Skin epidermis (tissue), 12 donors: Measurements from ENCODE around the gene CREBBP.
A peak's percentile ranks its signal among the peaks of the same experiment; 100 is the strongest.

Experiments
- H3K27ac ChIP-seq, 21 experiments: fragments of 200-600 bp; sonication (generic) in 11 of 21; one replicate each; pipeline ENCODE4 v1.5.0; 2020; ENCODE audit warnings: mild to moderate bottlenecking in 3 of 21, inconsistent platforms in 2 of 21, moderate library complexity in 2 of 21
- H3K4me3 ChIP-seq, 7 experiments: fragments of 200-600 bp; sonication (generic) in 2 of 7; one replicate each; pipeline ENCODE4 v1.5.0; 2020; ENCODE audit warnings: inconsistent platforms in 2 of 7, mild to moderate bottlenecking in 2 of 7, moderate library complexity in 1 of 7

CREBBP gene

DNA sequence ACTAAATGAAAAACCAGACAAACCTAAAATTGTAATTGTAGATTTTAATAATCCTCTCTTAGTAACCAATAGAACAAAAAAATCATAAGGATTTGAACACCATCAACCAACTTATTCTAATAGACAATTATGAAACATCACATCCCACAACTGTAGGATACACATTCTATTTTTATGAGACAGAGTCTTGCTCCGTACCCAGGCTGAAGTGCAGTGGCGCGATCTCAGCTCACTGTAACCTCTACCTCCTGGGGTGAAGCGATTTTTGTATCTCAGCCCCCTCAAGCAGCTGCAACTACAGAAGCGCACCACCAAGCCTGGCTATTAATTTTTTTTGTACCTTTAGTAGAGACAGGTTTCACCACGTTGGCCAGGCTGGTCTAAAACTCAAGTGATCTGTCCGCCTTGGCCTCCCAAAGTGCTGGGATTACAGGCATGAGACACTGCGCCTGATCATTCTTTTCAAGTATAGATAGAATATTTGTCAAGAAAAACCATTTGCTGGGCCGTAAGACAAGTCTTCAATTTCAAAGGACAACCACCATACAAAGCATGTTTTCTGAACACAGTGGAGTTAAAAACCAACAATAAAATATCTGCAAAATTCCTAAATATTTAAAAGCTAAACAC, 49.8 kb downstream of the CREBBP start:
- H3K27ac ChIP-seq, result no peak overlapping the region
- no peak overlapping the region for H3K4me3 ChIP-seq

GRCh38 chr16:3829631-3830536, 50.6 kb downstream of the CREBBP start:
- no peak overlapping the region for H3K27ac ChIP-seq
- H3K4me3 ChIP-seq, result no peak overlapping the region

DNA sequence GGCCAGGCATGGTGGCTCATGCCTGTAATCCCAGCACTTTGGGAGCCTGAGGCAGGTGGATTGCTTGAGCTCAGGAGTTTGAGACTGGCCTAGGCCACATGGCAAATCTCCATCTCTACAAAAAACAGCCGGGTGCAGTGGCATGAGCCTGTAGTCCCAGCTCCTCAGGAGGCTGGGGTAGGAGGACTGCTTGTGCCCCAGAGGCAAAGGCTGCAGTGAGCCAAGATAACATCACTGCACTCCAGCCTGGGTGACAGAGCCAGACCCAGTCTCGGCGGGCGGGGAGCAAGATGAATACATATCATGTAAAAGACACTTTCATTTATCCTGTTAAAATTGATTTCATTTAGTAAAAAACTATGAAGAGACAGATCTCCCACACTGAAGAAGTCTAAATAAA, 54.6 kb downstream of the CREBBP start:
- no peak overlapping the region for H3K4me3 ChIP-seq
- H3K27ac ChIP-seq, result no peak overlapping the region

DNA sequence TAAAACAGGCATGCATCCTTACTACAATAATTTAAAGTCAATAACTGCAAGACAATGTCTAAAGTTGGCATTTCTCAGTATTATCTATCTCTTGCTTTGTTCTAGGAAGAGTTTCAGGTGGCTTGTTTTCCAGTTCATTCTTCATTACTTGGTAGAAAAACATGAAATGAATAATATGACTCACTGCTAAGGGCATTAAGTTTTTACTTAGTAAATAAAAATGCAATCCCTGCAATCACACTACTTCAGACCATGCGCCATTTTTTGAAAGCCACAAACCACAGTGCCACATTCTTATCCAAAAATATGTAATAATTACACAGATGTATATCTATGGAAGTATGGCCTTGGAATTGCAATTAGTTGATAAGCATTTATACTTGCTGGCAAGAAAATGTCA, 55.4 kb downstream of the CREBBP start:
- H3K4me3 ChIP-seq, result no peak overlapping the region
- no peak overlapping the region for H3K27ac ChIP-seq

DNA sequence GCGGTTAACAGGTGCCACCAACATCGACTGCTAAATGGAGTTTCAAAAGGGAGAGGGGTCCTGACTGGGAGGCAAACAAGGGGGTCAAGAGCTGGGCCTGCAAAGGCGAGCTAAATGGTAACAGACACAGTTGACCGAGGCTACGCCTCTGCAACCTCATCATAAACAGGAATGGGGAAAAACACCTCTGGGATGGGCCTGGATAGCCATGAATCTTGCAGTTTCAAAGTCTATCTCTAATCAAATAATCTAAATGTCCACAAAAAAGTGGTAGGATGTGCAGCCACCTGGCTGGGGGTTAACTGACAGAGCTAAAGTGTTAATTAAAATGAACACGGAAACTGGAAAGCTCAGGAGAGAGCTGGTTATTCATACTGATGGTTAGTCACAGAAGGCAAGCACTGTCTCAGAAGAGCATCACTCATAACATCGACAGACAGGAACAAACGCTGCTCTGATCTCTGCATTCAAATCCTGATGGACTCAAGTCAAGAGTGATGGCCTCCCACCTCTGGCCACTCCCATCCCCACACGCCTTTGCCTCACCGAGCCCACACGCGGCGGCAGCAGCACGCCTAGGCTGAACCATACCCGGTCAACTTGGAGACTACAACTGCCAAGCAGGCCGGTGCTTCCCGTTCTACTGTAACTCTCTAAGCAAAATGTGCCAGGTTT, 56.3 kb downstream of the CREBBP start:
- peak overlapping the region in 2 of 21 experiments; percentile 6 to 26 for H3K27ac ChIP-seq

GRCh38 chr16:3823427-3823826, 57.1 kb downstream of the CREBBP start:
- no peak overlapping the region for H3K4me3 ChIP-seq

More for the DNA sequence above, 56.3 kb downstream of the CREBBP start:
- H3K4me3 ChIP-seq, result no peak overlapping the region

GRCh38 chr16:3822366-3823045, 58.0 kb downstream of the CREBBP start:
- Histone ChIP-seq H3K27ac (peak overlapping the region in 1 of 21 experiments; percentile 14), H3K4me3 (no peak overlapping the region)

More at GRCh38 chr16:3823427-3823826, 57.1 kb downstream of the CREBBP start:
- no peak overlapping the region for H3K27ac ChIP-seq

DNA sequence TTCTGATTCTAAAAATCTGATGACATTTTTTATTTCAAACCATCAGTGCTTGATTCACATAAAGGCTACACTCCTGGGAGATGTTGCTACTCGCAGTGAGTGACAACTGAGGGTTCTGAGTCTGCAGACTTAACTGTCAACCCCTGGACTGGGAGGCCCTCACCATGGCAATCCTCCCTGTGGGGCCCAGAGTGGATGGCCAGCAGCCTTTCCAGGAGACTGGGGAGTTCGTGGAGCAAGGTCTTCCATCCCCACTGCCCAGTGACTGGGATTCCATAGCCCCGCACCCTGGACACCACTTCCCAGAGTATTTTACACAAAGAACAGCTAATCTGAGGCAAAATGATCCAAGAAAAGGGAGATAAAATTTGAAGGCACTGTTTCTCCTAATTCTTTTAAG, 59.3 kb downstream of the CREBBP start:
- no peak overlapping the region for H3K27ac ChIP-seq

GRCh38 chr16:3819746-3820724, 60.5 kb downstream of the CREBBP start:
- H3K4me3 ChIP-seq, result no peak overlapping the region
- H3K27ac ChIP-seq, result no peak overlapping the region

More for the DNA sequence above, 59.3 kb downstream of the CREBBP start:
- H3K4me3 ChIP-seq, result no peak overlapping the region

GRCh38 chr16:3819175-3819527, 61.4 kb downstream of the CREBBP start:
- Histone ChIP-seq H3K27ac (no peak overlapping the region), H3K4me3 (no peak overlapping the region)

- H3K4me3 ChIP-seq, result no peak overlapping the region
- no peak overlapping the region for H3K27ac ChIP-seq
These were observed 64.2 kb downstream of the CREBBP start for GRCh38 chr16:3816326-3816725.

DNA sequence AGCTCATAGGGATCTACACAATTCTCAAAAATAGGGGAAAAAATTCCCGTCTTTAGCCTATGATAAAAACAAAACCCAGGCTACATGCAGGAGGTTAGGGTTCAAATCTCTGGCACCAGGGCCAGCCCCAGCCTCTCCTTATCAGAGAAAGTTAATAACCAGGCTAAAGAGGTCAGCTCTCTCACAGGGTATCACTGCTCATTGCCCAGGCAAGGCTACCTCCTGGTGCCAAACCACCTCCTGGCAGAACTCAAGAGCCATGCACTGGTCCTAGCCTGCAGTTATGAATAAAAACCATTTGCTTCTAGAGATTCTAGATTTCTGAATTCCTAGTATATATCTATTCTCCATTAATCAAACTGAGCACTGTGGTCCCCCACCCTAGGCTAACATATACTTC, 65.8 kb downstream of the CREBBP start:
- no peak overlapping the region for H3K27ac ChIP-seq
- H3K4me3 ChIP-seq, result no peak overlapping the region

GRCh38 chr16:3812469-3813172, 67.9 kb downstream of the CREBBP start:
- Histone ChIP-seq H3K4me3 (no peak overlapping the region), H3K27ac (no peak overlapping the region)

- no peak overlapping the region for H3K27ac ChIP-seq
- no peak overlapping the region for H3K4me3 ChIP-seq
These were observed 69.7 kb downstream of the CREBBP start for GRCh38 chr16:3810818-3811217.

GRCh38 chr16:3810198-3810664, 70.3 kb downstream of the CREBBP start:
- H3K4me3 ChIP-seq, result no peak overlapping the region
- no peak overlapping the region for H3K27ac ChIP-seq

DNA sequence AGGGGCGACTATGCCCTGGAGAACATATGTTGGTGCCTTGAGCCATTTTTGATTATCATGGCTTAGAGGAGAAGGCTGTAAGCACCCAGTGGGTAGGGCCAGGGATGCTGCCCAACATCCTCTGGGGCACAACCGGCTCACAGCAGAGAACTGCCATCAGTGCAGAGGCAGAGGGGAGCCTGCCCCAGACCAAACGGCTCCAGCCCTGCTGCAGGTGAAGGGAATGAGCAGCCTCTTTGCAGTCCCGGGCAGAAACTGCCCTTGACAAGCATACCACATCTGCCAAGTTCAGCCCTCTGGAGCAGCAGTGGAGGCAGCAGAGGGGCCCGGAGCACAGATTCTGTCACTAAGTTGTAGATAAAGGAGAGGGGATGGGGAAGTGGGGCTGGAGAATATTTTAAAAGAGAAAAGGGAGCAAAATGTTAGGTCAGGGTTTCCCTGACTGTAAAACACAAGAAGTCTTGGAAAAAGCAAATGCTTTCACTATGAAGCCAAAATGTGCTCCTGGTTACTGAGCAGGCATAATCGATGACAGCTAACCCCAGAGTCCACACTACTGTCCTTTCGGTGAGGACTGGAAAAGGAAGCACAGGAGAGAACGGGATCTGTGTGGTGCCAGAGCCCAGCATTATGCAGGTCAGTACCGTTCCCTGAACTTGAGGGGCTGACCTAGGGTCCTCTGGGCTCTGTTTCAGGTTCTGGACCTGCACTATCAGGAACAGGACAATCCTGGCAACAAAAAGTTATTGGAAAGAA, 72.0 kb downstream of the CREBBP start:
- no peak overlapping the region for H3K27ac ChIP-seq

DNA sequence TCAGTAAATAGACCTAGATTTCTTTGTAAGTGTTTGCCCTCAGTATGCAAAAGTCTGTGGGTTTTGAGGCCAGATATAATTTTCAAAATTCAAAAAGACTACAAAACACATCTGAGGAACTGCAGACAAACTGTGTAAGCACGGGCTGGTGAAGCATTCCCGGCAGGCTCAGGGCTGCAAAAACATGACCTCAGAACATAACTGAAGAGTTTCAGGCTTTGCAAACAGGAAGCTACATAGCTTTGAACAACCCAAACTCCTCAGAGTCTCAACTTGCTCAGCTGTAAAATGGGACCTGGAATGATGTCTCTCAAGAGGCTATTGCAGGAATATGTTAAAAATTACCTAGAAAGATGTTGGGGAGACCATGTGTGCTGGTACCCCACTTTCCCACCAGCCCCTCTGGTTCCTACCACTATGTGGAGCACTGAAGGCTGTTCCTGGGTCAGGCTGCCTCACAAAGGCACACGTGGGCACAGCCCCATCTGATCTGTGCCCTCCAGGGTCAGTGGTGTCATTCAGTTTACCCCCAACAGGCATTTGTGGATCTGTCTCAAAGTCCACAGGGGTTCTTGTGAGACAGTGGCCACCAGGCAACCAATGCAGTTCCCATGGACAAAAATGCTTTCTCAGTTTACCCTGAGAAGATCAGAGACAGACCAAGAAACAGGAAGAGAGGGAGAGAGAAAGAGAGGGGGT, 72.9 kb downstream of the CREBBP start:
- Histone ChIP-seq H3K27ac (no peak overlapping the region), H3K4me3 (no peak overlapping the region)

More for the DNA sequence above, 72.0 kb downstream of the CREBBP start:
- H3K4me3 ChIP-seq, result no peak overlapping the region
